Measurements from ENCODE around the gene HSPA1L.
"Not testable (repeated sequence)": the region's sequence is repeated elsewhere in the genome, so short reads cannot be mapped to it uniquely, and the experiment has no call there.

HSPA1L gene

GRCh38 chr6:31819871-31820299 lies 4.8 kb upstream of the HSPA1L start:
- H3K4me3 ChIP-seq (ENCODE audit: low read length) = no peak overlapping the region
- no peak for DNase-seq (ENCODE audit: low read depth, low spot score)

DNA sequence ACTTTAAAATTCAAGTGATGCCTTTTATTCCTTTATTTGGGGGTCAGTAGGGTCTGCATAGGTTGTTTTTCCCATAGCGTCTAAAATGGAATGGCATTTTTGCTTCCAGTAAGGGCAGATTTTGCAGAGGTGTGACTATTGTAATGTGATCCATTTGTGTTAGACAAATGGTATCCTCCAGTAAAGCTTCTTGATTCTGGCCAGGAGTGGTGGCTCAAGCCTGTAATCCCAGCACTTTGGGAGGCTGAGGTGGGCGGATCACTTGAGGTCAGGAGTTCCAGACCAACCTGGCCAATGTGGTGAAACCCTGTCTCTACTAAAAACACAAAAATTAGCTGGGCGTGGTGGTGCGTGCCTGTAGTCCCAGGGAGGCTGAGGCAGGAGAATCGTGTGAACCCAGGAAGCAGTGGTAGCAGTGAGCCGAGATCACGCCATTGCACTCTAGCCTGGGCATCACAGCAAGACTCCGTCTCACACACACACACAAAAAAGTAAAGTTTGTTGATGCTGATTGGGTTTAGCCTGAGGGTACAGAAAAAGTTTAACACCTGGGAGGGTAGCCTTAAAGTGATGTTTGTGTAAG lies 2.9 kb upstream of the HSPA1L start:
- DNase-seq (ENCODE audit: low read depth, low spot score); H3K4me3 ChIP-seq (ENCODE audit: low read length): not testable (repeated sequence)

GRCh38 chr6:31817133-31817928 lies 2.2 kb upstream of the HSPA1L start:
- DNase-seq (ENCODE audit: low read depth, low spot score); H3K4me3 ChIP-seq (ENCODE audit: low read length): not testable (repeated sequence)

- H3K4me3 ChIP-seq (ENCODE audit: low read length) = no peak overlapping the region
- no peak for DNase-seq (ENCODE audit: low read depth, low spot score)
These were observed 432 bp downstream of the HSPA1L start for GRCh38 chr6:31814677-31815024.

DNA sequence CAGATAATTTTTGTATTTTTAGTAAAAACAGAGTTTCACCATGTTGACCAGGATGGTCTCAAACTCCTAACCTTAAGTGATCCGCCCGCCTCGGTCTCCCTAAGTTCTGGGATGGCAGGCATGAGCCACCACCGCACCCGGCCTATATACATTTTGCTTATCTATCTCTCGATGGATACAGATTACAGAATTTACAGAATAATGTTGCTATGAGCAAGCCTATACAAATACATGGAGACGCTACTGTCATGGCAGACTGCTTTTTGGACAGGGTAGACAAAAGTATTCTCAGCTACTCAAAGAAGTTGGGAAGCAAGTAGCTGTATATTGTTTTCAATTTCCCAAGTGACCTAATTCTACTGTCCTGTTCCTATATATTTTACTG lies 1.6 kb downstream of the HSPA1L start:
- no peak for DNase-seq (ENCODE audit: low read depth, low spot score)
- H3K4me3 ChIP-seq (ENCODE audit: low read length) = no peak overlapping the region

DNA sequence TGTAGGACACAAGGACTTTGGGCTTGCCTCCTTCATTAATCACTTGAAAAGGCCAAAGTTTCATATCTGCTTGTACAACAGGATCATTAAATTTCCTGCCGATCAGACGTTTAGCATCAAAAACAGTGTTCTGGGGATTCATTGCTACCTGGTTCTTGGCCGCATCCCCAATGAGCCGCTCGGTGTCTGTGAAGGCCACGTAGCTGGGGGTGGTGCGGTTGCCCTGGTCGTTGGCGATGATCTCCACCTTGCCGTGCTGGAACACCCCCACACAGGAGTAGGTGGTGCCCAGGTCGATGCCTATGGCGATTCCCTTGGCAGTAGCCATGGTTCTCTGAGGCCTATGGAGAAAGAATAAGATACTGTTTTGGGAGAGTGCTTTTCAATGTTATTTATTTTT lies 3.4 kb downstream of the HSPA1L start:
- DNase-seq (ENCODE audit: low read depth, low spot score) = no peak
- no peak overlapping the region for H3K4me3 ChIP-seq (ENCODE audit: low read length)

GRCh38 chr6:31808599-31808998 lies 6.5 kb downstream of the HSPA1L start:
- not testable (repeated sequence) for DNase-seq (ENCODE audit: low read depth, low spot score); H3K4me3 ChIP-seq (ENCODE audit: low read length)

GRCh38 chr6:31806470-31807272 lies 8.4 kb downstream of the HSPA1L start, which contains the start of gene LSM2:
Gene LSM2 (minus strand): TSS chr6:31806966. CDS start chr6:31806757, 209 bp downstream.
- DNase-seq (ENCODE audit: low read depth, low spot score) = peak; percentile 92
- peak within 1 kb of the TSS; percentile 98 for H3K4me3 ChIP-seq (ENCODE audit: low read length)

DNA sequence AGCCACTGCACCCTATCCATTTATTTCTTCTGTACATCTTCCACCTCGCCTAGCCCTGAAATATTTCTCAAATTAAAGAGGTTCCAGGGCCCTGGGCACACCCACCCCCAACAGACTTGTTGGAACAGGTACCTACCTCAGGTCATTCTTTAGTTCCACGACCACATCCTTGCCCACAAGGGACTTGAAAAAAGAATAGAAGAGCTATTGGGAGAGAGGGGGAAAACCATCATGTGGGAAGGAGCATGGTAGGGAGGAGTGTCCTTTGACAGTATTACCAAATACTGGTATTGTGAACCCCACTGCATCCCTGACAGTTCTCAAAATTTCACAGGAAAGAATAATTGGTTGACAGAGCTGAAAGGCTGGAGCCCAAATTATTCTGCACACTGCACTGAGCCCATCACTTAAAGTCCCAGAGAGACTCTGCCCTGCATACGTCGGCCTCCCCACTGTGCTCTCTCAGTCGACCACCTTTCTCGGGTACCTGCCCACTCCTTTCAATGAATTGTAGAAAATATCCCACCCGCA lies 9.1 kb downstream of the HSPA1L start:
- peak overlapping the region; percentile 98 for H3K4me3 ChIP-seq (ENCODE audit: low read length)
- DNase-seq (ENCODE audit: low read depth, low spot score) = no peak

DNA sequence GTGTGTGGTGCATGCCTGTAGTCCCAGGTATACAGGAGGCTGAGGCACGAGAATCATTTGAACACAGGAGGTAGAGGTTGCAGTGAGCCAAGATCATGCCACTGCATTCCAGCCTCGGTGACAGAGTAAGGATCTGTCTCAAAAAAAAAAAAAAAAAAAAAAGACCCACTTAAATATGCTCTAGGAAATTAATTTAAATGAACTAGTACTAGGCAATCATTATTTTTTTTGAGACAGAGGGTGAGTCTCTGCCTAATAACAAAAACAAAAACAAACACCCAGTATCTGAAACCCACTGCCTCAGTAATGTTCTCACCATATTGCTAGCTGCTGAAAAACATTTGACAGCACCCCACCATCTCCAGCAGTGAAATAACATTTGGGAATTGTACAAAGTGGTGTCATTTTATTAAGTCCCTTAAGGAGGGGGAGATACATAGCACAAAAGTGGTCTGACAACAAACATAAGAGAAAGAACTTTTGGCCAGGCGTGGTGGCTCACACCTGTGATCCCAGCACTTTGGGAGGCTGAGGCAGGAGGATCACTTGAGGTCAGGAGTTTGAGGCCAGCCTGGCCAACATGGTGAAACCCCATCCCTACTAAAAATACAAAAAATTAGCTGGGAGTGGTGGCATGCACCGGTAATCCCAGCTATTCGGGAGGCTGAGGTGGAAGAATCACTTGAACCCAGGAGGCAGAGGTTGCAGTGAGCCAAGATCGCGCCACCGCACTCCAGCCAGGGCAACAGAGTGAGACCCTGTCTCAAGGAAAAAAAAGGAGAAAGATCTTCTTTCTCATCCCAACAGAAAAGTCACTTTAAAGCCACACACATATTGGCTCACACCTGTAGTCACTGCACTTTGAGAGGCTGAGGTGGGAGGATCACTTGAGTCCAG lies 13.8 kb downstream of the HSPA1L start:
- not testable (repeated sequence) for H3K4me3 ChIP-seq (ENCODE audit: low read length); DNase-seq (ENCODE audit: low read depth, low spot score)

- no peak overlapping the region for H3K4me3 ChIP-seq (ENCODE audit: low read length)
- no peak for DNase-seq (ENCODE audit: low read depth, low spot score)
These were observed 15.3 kb downstream of the HSPA1L start for GRCh38 chr6:31799781-31800180.

GRCh38 chr6:31797588-31797987 lies 17.5 kb downstream of the HSPA1L start:
- DNase-seq (ENCODE audit: low read depth, low spot score) = peak; percentile 87
- peak overlapping the region; percentile 33 for H3K4me3 ChIP-seq (ENCODE audit: low read length)

GRCh38 chr6:31796993-31797385 lies 18.1 kb downstream of the HSPA1L start:
- DNase-seq (ENCODE audit: low read depth, low spot score) = no peak
- no peak overlapping the region for H3K4me3 ChIP-seq (ENCODE audit: low read length)

- DNase-seq (ENCODE audit: low read depth, low spot score) = peak; percentile 72
- peak within 1 kb of the TSS; percentile 99 for H3K4me3 ChIP-seq (ENCODE audit: low read length)
These were observed 19.3 kb downstream of the HSPA1L start, which contains the start of gene VARS1 for GRCh38 chr6:31795616-31796298. Gene VARS1 (minus strand): TSS chr6:31795752. CDS start chr6:31795217, 535 bp downstream.

GRCh38 chr6:31794866-31795615 lies 20.0 kb downstream of the HSPA1L start:
- peak overlapping the region; percentile 99 for H3K4me3 ChIP-seq (ENCODE audit: low read length)
- DNase-seq (ENCODE audit: low read depth, low spot score) = no peak

DNA sequence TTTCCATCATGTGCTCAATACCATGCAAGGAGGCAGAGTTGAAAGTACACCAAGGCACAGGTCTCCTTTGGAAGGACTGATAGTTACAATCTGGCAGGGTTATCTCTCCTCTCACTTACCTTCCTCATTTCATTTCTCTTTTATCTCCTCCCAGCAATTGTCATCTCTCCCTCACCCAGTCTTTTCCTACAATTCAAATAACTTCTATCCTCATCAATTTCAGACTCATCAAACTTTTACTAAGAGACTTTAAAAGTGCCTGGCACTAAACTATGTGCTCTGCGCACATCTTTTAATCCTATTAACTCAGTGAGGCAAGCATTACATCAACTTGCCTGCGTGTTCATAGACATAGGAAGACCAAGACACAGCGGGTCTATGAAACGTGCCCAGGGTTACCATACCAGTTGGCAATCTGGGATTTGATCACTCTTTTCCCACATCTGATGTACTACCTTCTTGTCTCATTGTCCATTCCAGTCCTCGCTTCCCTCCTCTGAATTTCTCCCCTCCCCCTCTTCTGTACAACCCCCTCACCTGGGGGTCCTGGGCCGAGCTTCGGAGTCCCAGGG lies 20.7 kb downstream of the HSPA1L start:
- no peak for DNase-seq (ENCODE audit: low read depth, low spot score)
- H3K4me3 ChIP-seq (ENCODE audit: low read length) = peak overlapping the region; percentile 99

GRCh38 chr6:31793927-31794245 lies 21.2 kb downstream of the HSPA1L start:
- DNase-seq (ENCODE audit: low read depth, low spot score) = not testable (repeated sequence)
- H3K4me3 ChIP-seq (ENCODE audit: low read length) = peak overlapping the region; percentile 99
